ENCODE measurements around the gene ITGA4.

The ITGA4 gene

GRCh38 chr2:181499231-181499630 lies 42.0 kb downstream of the ITGA4 start:
- H3K4me3 ChIP-seq (ENCODE audit: low read depth, low read length) = no peak overlapping the region

- H3K4me3 ChIP-seq (ENCODE audit: low read depth, low read length) = no peak overlapping the region
These were observed 43.0 kb downstream of the ITGA4 start for GRCh38 chr2:181500201-181500600.

DNA sequence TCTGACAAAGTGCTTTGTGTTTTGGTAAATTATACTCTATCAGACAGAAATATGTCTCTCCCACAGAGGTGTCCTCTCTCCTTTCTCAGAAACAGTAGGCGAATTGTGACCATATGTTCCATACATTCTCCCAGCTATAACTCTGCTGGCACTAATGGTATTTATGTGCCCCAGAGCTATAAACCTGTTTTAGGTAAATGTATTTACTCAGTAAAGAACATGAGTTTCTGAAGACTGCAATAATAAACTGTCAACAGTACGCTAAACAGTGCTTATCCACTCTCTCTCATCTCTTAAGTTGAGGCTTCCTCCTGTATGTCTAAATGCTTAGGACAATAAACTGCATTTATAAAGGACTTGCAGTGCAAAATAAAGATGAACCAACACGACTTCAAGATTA lies 58.5 kb downstream of the ITGA4 start:
- H3K4me3 ChIP-seq (ENCODE audit: low read depth, low read length) = no peak overlapping the region

- no peak overlapping the region for H3K4me3 ChIP-seq (ENCODE audit: low read depth, low read length)
These were observed 59.8 kb downstream of the ITGA4 start for GRCh38 chr2:181516992-181517391.

DNA sequence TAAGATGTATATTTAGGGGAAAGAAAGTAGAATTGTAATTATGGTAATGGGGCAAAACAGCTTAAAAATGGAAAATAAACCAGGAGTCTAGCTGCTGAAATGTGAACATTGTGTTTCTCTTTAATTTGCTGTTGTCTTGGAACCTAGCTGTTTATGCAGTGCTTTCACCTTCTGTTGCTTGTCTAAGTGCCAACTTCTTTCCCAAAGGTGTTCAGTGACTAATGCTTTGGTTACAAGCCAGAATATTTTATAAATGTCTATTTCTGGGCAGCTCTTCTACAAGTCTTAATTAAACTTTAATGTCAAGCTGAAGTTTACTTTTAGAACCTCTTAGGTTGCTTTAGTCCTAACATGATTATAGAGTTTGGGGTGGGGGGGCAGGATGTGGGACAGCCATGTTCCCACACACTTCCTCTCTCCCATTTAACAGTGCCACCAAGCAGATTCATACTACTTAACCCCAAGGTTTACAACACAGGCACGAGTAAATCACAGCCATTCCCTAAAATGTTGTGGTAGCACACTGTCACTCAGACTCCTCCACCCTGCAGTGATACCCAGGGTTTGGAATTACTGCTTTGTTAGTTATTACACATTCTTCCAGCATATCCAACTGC lies 60.6 kb downstream of the ITGA4 start:
- no peak overlapping the region for H3K4me3 ChIP-seq (ENCODE audit: low read depth, low read length)

DNA sequence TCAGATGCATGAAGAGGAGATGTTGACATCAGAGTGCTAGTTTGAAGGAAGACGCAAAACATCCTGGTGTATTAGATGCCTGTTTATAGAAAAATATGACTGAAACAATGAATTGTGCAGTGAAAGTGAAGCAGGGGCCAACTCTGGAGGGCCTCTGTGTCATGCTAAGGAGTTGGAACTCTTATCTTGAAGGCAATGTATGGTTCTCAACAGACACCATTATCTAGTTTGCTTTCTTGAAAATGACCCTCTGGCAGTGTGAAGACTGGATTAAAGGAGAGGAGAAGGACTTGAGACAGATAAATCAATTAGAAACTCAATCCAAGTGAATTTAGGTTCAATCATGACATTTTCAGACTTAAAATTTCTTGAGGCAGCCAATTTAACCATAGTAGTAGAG lies 63.1 kb downstream of the ITGA4 start:
- no peak overlapping the region for H3K4me3 ChIP-seq (ENCODE audit: low read depth, low read length)

- no peak overlapping the region for H3K4me3 ChIP-seq (ENCODE audit: low read depth, low read length)
These were observed 66.6 kb downstream of the ITGA4 start for GRCh38 chr2:181523756-181524155.

DNA sequence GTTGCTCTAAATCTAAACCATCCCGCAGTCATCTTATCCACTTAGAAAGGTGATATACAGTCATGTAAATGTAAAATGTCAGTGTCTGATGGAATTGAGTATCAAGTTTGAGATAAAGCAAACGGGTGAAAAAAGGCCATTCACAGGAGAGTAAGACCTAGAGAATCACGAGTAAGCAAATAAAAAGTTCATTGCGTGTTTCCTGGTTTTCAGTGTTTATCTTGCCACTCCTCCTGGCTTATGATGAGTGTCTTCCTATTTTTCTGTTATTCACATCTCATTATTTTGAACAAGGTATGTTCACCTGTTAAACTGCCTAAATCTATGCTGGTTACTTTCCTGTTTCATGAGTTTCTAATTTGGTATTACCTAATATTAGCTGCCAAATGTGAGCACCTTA lies 68.8 kb downstream of the ITGA4 start:
- no peak overlapping the region for H3K4me3 ChIP-seq (ENCODE audit: low read depth, low read length)

DNA sequence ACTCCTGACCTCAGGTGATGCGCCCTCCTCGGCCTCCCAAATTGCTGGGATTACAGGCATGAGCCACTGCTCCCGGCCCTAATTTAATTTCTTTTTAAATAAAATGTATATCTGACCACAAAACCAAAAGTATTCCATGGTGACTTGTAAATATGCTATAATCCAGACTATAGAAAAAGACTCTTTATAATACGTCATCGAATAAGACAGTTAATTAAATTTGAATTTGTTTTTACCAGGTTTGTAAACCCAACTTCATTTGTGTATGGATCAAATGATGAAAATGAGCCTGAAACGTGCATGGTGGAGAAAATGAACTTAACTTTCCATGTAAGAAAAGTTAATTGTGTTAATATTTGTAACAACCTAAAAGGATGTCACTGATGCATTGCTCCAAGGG lies 69.9 kb downstream of the ITGA4 start:
- H3K4me3 ChIP-seq (ENCODE audit: low read depth, low read length) = no peak overlapping the region

DNA sequence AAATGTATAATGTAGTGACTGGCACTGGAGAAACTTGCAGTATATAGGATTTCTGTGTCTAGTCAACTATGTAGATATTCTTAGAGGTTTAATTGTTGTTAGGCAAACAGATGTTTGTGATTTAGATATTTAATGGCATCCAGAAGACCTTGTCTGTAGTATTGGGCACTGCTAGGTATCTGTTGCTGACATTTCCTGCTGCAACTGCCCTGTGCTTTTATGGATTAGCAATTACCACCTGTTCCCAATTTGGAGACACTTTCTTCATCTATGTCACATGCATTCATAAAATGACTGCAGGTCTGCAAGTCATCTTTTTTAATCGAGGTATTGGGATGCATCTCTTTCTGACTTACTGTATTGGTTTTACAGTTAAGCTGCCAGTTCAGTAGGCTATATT lies 71.3 kb downstream of the ITGA4 start:
- no peak overlapping the region for H3K4me3 ChIP-seq (ENCODE audit: low read depth, low read length)

DNA sequence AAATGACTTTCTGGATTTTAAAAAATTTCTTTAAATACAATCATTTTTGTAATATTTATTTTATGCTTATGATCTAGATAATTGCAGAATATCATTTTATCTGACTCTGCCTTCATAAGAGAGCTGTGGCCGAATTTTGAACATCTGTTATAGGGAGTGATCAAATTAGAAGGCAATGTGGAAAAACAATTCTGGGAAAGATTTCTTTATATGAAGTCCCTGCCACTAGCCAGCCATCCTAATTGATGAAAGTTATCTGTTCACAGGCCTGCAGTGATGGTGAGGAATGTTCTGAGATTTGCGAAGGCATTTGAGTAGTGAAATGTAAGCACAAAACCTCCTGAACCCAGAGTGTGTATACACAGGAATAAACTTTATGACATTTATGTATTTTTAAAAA lies 79.5 kb downstream of the ITGA4 start:
- no peak overlapping the region for H3K4me3 ChIP-seq (ENCODE audit: low read depth, low read length)

- H3K4me3 ChIP-seq (ENCODE audit: low read depth, low read length) = no peak overlapping the region
These were observed 83.2 kb downstream of the ITGA4 start for GRCh38 chr2:181540421-181540820.

DNA sequence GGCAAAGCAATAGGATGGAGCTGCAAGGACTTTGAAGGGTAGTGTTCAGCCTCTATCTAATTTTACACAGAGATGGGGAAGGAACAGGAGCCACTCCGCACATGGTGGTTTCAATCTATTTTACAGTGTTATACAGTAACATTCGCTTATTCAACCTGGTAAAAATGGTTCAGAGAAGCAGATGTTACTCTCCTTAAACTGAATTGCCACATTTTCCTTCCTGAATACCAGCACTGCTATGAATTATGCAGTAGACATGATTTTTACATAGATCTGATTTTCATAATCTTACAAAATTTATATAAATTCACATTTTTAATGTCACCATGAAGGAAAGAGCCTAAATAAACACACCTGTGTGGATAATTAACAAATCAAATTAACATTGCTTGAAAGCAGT lies 85.0 kb downstream of the ITGA4 start:
- no peak overlapping the region for H3K4me3 ChIP-seq (ENCODE audit: low read depth, low read length)

DNA sequence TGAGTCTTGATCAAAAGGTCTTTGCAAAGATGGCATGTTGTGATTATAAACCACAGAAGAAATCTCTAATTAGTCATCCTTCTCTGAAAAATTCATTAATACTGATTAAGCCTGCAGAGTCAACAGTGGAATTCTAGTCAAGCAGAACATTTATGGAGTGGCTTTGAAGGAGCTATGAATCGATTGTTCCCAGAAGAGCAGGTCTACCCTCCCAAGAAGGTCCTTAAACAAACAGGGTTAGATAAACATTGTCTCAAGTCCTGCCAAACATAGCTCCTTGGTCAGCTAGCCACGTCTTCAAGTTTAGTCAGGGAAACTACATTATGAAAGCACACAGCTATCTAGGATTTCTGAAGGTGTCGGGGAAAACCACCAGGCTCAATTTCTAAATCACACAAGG lies 88.9 kb downstream of the ITGA4 start:
- H3K4me3 ChIP-seq (ENCODE audit: low read depth, low read length) = no peak overlapping the region

DNA sequence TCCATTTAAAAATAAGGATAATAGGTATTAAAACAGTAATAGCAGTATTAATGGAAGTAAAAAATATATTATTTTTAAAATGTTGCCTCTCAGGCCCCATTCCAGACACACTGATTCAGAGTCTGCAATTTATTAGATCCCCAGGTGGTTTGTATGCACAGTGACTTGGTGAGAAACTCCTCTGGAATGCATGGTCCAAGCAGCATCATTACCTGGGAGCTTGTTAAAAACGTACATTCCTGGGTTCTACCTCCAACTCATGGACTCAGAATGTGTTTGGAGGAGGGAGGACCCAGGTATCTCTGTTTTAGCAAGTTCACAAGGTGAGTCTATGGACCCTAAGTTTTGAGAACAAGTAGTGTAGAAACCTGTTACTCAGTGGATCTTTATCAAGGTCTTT lies 95.6 kb downstream of the ITGA4 start:
- H3K4me3 ChIP-seq (ENCODE audit: low read depth, low read length) = no peak overlapping the region

- H3K4me3 ChIP-seq (ENCODE audit: low read depth, low read length) = no peak overlapping the region
These were observed 96.1 kb downstream of the ITGA4 start for GRCh38 chr2:181553244-181553643.

DNA sequence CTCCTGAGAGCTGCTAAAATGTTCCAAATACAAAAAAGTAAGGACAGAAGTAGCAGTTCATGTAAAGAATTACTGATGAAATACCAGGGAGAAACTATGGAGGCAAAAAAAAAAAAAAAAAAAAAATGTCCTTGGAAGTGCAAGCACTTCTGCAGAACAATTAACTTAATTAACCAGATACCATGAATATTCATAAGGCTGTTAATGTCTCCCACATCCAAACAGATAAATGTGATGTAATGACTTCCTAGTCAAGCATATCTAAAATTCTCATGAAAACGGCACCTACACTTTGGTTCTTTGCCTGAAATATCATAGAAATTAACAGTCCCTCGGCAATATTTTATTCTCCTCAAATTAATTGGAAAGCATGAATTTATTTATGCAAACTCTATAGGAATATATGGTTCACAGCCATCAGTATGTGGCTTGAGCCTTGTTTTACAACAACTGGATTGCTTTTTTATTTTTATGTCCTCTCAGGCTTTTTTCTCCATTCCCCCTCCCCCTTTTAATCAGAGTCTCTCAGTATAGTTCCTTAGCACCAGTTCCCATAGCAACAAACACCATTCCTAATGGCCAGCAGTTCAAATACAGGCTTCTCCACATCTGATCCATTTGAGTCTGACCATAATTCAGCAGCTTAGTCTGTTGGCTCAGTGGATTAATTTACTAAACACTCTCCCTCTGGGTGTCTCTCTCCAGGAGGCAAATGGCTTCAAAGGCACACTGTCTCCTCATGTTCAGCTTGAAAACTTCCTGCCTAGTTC lies 97.1 kb downstream of the ITGA4 start:
- H3K4me3 ChIP-seq (ENCODE audit: low read depth, low read length) = no peak overlapping the region

DNA sequence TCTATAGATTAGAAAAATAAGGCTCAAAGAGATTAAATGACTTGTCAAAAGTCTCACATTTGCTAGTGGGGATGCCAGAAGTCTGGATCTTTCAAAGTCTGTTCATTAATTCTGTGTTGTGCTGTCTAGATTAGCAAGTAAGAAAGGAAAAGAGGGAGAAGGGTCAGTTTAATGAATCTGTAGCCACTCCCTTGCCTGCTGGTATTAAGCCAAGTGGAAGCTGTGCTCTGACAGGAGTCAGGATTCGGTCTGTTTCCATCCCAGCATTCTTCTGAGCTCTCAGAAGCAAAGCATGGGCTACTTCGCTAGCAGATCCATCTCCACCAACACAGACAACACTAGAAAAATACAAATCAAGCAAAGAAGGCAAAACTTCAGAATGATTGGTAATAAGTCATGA lies 101.2 kb downstream of the ITGA4 start:
- no peak overlapping the region for H3K4me3 ChIP-seq (ENCODE audit: low read depth, low read length)

DNA sequence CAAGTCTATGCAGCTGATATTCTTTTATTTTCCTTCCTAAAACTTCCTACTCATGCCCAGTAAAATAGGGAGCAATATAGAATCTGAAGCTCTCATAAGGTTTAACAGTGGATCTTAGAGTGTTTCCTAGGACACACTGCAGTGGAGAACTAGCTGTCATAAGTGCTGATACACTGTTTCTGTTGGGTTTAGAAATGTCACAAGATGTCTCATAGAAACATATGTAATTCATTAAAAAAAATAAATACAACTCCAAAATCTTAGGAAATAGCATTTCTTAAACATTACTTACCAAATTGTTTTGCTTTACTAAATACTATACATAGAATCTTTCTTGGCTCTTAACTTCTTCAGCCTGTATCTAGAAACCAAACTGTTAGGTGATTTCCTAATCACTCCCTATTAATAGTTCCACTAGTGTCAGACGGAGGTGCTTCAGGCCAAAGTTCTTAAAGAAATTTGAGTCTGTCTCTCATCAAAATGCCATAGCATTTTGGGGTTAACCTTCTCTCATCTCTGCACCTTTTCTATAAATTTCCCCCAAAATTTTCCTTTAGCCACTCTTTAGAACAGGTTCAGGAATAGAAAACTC lies 106.0 kb downstream of the ITGA4 start:
- H3K4me3 ChIP-seq (ENCODE audit: low read depth, low read length) = no peak overlapping the region

GRCh38 chr2:181566334-181567032 lies 109.3 kb downstream of the ITGA4 start:
- no peak overlapping the region for H3K4me3 ChIP-seq (ENCODE audit: low read depth, low read length)

DNA sequence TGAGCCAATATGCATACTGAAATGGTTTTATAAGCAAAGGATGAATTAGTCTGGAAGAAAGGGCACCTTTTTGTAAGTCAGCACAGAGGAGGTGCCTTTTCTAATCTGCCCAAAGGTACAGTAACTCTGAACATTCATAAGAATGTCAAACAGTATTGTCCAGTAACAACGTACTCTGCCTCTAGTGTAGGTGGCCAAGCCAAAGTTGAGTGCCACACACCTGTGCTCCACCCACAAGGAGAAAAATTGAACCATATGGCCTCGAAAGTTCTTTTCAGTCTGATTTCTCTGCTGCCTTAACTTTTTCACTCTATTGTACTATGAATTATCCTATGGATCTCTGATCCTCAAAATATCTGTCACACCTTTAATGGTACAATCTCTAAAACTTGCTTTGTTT lies 112.9 kb downstream of the ITGA4 start:
- H3K4me3 ChIP-seq (ENCODE audit: low read depth, low read length) = no peak overlapping the region

All from iPS-11a (cell line).